ENCODE measurements around the gene PLEKHG3.
"Not testable (repeated sequence)": the region's sequence is repeated elsewhere in the genome, so short reads cannot be mapped to it uniquely, and the experiment has no call there.

Gene PLEKHG3

DNA sequence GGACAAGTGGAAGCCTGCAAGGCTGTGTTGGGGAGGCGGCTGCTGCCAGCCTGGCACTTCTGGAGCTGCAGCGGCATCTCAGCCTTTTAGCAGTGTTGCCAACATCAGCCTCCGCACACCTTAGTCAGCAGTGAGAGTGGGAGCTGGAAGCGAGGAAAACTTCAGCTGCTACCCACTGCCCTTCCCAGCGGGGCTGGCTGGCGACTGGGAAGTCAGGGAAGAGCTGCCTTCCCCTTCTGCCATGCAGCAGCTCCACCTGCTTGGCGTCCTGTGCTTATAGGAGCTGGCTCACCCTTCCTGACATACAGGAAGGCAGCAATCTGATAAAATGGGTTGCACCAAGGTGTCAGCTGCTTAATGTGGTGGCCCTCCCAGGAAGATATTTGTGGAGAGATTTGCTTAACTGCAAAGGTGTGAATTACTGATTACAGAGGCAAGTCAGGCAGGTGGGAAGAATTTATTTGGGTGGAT, 15.4 kb upstream of the PLEKHG3 start:
- no peak for FAIRE-seq

- no peak for FAIRE-seq
These were observed 14.9 kb upstream of the PLEKHG3 start for GRCh38 chr14:64689289-64689688.

DNA sequence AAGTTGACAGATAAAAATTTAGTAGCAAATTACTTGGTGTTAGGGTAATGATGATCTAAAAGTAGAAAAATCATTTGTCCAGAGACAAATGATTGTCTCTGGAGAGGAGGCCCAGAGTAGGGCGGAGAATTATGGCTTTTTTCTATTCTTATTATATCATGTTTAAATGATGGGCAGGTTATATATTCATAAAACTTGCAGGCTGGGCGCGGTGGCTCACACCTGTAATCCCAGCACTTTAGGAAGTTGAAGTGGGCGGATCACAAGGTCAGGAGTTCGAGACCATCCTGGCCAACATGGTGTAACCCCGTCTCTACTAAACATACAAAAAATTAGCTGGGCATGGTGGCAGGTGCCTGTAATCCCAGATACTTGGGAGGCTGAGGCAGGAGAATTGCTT, 13.6 kb upstream of the PLEKHG3 start:
- FAIRE-seq: not testable (repeated sequence)

DNA sequence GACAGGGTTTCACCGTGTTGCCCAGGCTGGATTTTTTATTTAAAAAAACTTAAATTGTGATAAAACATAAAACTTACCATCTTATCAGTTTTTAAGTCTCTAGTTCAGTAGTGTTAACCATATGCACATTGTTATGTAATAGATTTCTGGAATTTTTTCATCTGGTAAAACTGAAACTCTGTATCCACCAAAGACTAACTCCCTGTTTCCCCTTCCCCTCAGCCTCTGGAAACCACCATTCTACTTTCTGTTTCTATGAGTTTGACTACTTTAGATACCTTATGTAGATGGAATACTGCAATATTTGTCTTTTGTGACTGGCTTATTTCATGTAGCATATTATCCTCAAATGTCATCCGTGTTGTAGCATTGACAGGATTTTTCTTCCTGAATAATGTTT, 12.8 kb upstream of the PLEKHG3 start:
- FAIRE-seq: peak; percentile 50

GRCh38 chr14:64692189-64692985, 11.8 kb upstream of the PLEKHG3 start:
- no peak for FAIRE-seq

GRCh38 chr14:64692986-64693809, 11.0 kb upstream of the PLEKHG3 start:
- FAIRE-seq: no peak

GRCh38 chr14:64693810-64694165, 10.4 kb upstream of the PLEKHG3 start:
- no peak for FAIRE-seq

GRCh38 chr14:64695071-64695470, 9.2 kb upstream of the PLEKHG3 start:
- FAIRE-seq: no peak

DNA sequence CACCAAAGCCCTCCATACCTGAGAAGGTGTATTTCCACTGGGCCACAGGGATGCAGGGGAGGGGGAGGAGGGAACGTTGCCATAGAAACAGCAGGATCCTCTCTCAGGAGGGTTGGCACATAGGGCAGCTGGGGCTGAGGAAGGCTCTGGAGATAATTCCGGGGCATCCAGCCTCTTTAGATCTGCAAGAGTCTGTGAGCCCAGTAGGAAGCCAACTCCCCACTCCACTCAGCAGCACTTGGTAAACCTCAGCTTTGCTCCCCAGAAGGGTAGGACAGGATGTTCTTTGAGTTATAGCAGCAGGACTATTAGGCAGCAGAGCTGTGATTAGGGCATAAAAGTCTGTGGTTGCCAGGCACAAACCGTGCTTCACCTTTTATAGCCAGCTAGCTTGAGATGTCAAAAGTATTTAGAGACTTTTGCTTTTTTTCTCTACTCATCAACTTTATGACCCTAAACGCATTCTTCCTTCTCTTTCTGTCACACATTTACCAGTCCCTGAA, 7.8 kb upstream of the PLEKHG3 start:
- FAIRE-seq: no peak

GRCh38 chr14:64698903-64699302, 5.3 kb upstream of the PLEKHG3 start:
- FAIRE-seq: no peak

DNA sequence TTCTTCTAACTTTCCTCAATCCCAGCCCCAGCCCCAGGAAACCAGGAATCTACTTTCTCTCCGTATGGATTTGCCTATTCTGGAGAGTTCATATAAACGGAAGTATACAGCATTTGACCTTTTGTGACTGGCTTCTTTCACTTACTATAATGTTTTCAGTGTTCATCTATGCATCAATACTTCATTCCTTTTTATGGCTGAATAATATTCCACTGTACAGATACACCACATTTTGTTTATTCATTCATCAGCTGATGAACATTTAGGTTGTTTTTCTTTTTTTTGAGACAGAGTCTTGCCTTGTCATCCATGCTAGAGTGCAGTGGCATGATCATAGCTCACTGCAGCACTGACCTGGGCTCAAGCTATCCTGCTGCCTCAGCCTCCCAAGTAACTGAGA, 3.9 kb upstream of the PLEKHG3 start:
- FAIRE-seq: no peak

GRCh38 chr14:64700894-64701293, 3.3 kb upstream of the PLEKHG3 start:
- no peak for FAIRE-seq

DNA sequence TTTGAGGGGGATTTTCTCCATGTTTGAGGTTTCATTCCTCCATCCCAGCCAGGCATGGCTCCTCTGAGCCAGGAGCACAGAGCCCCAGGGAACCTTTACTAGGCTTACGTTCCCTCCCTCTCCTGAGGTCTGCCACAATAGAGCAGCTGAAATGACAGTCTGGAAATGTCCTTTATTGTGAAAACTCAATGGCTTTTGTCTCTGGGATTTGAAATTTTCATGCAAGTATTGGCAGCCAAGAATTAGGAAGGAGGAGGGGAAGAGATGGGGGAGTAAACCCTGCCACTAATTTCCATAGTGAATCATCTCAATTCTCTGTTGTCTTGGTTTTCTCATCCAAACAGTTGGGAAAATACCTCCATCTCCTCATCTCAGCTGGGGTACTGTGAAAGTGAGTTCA, 2.6 kb upstream of the PLEKHG3 start:
- FAIRE-seq: no peak

GRCh38 chr14:64702493-64703394, 1.5 kb upstream of the PLEKHG3 start:
- no peak for FAIRE-seq

GRCh38 chr14:64703395-64704142, 655 bp upstream of the PLEKHG3 start:
- no peak for FAIRE-seq

DNA sequence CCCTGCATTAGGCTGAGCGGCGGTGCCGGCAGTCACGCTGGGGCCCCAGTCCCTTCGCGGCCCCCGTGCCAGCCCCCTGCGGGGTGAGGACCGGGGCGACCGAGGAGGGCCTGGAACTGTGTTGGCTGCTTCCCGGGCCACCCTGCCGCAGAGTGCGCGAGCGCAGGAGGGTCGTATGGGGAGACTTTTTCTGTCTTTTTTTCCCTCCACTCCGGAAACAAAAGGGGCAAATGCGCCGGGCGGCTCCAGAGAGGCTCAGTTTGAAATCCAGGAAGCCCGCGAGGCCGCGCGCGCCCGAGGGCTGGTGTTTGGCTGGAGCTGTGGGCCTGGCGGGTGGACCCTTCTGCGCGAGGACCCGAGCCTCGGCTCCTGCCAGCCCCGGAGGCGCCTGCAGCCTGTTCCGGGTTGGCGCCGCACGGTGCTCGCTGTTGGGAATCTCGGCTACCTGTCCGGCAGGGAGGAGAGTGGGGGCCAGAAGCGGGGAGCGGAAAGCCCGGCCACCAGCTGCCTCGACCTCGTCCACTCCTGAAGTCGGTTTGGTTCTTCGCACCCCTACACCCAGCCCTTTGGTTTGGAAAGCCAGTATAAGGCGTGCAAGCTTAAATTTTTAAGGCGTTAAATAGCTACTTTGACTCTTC, 638 bp downstream of the PLEKHG3 start:
- FAIRE-seq: no peak

- no peak for FAIRE-seq
These were observed 1.3 kb downstream of the PLEKHG3 start for GRCh38 chr14:64705381-64706118.

DNA sequence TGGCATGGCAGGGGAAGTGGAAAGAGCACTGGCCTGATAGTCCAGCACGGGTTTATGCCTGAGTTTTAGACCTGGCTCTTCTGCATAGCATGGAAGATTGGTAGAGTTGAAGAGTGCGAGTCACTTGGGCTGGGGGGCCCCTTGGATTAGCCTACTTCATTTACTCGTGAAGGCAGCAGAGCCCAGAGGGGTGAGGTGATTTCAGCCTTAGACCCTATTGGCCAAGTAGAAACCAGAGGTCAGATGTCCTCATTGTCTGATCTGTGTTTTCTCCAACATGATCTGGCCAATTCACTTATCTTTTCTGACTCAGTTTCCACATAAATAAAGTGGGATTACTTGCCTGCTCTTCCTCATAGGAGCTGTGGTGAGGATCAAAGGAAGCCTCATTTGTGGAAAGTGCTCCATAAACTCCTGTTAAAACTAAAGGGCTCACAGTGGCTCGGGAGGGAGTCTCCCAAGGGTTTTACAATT, 1.9 kb downstream of the PLEKHG3 start:
- no peak for FAIRE-seq

- FAIRE-seq: no peak
These were observed 2.5 kb downstream of the PLEKHG3 start for GRCh38 chr14:64706593-64707193.

- FAIRE-seq: no peak
These were observed 3.4 kb downstream of the PLEKHG3 start for GRCh38 chr14:64707661-64708060.
